H1 (cell line): ENCODE results near the gene AFF2. TPM values are rescaled to one million over a fixed set of nuclear protein-coding genes. Genes with fewer than 3 reads are reported as not detected.

Experiments used
- CTCF ChIA-PET: fragments of 300-600 bp; sonication (Branson Sonifier 250); formaldehyde crosslinking; loops from one replicate; lab custom pipeline; 2021; ENCODE audit not compliant: partially characterized antibody; lab: Charles Lee
- POLR2A ChIA-PET: fragments of 300-600 bp; sonication (Branson Sonifier 250); formaldehyde crosslinking; loops from one replicate; lab custom pipeline; 2021; ENCODE audit warnings: inconsistent platforms; ENCODE audit not compliant: partially characterized antibody; lab: Charles Lee
- DNase-seq, 2 experiments: peaks; one replicate each; pipeline versions ENCODE4 v3.0.0 to v3.0.0-alpha.2; 2010 to 2022; ENCODE audit warnings: low spot score in 2 of 2, low read depth in 1 of 2, mixed read lengths in 1 of 2
- FAIRE-seq: peaks from 2 replicates; lab custom pipeline; 2011; peaks lifted over from hg19 to GRCh38; lab: Jason Lieb, UNC
- H2AFZ ChIP-seq: 2 replicates; pipeline ENCODE4 v1.8.1; 2012; ENCODE audit warnings: low read length, inconsistent platforms
- H2AK5ac ChIP-seq: 2 replicates; pipeline ENCODE4 v1.6.1; 2013; ENCODE audit warnings: low read depth, low read length
- H2BK120ac ChIP-seq: replicated peaks from 2 replicates; pipeline ENCODE3; 2013; ENCODE audit warnings: low read depth, low read length, inconsistent platforms
- H2BK12ac ChIP-seq: 2 replicates; pipeline ENCODE4 v1.6.1; 2013; ENCODE audit warnings: low read depth, low read length
- H2BK15ac ChIP-seq: 2 replicates; pipeline ENCODE4 v1.6.1; 2013; ENCODE audit warnings: low read length
- H2BK20ac ChIP-seq: 2 replicates; pipeline ENCODE4 v1.6.1; 2013; ENCODE audit warnings: low read length
- H2BK5ac ChIP-seq: 2 replicates; pipeline ENCODE4 v1.6.1; 2013; ENCODE audit warnings: low read depth, low read length
- H3K14ac ChIP-seq: 2 replicates; pipeline ENCODE4 v1.6.1; 2013; ENCODE audit warnings: inconsistent platforms; ENCODE audit not compliant: insufficient read length
- H3K18ac ChIP-seq: 2 replicates; pipeline ENCODE4 v1.6.1; 2013; ENCODE audit warnings: low read length; ENCODE audit errors: extremely low read depth
- H3K23ac ChIP-seq: 2 replicates; pipeline ENCODE4 v1.6.1; 2013; ENCODE audit warnings: inconsistent platforms; ENCODE audit not compliant: insufficient read length
- H3K23me2 ChIP-seq: 2 replicates; pipeline ENCODE4 v1.6.1; 2013; ENCODE audit warnings: low read depth, low read length
- H3K27ac ChIP-seq: 2 replicates; pipeline ENCODE4 v1.6.1; 2011; ENCODE audit warnings: low read depth, low read length, inconsistent platforms
- H3K27me3 ChIP-seq, 4 experiments: replicated peaks in 1 of 4; 1 replicate in 1 of 4; 2 replicates in 3 of 4; pipeline versions ENCODE4 v1.6.1 to v1.8.1; 2011 to 2013; ENCODE audit warnings: low read length in 3 of 4, mild to moderate bottlenecking in 3 of 4, inconsistent platforms in 2 of 4, mixed read lengths in 2 of 4, moderate library complexity in 1 of 4; ENCODE audit not compliant: control insufficient read depth in 3 of 4, insufficient read depth in 3 of 4; ENCODE audit errors: extremely low read depth in 1 of 4
- H3K36me3 ChIP-seq, 4 experiments: 2 replicates each; pipeline versions ENCODE4 v1.6.1 to v1.8.1; 2011 to 2013; ENCODE audit warnings: mild to moderate bottlenecking in 4 of 4, low read length in 3 of 4, moderate library complexity in 2 of 4, control low read depth in 1 of 4, inconsistent platforms in 1 of 4; ENCODE audit not compliant: insufficient read depth in 4 of 4, control insufficient read depth in 2 of 4
- H3K4ac ChIP-seq: replicated peaks from 2 replicates; pipeline ENCODE3; 2013; ENCODE audit warnings: low read length, low read depth, mixed read lengths, inconsistent platforms; ENCODE audit not compliant: insufficient read length
- H3K4me1 ChIP-seq, 4 experiments: replicated peaks in 1 of 4; 1 replicate in 1 of 4; 2 replicates in 3 of 4; pipeline versions ENCODE4 v1.6.1 to v1.8.1; 2011 to 2013; ENCODE audit warnings: low read length in 3 of 4, inconsistent platforms in 2 of 4, mixed read lengths in 1 of 4; ENCODE audit not compliant: insufficient read depth in 4 of 4, control insufficient read depth in 3 of 4
- H3K4me2 ChIP-seq, 2 experiments: 2 replicates each; pipeline versions ENCODE4 v1.6.1 to v1.8.1; 2011 to 2013; ENCODE audit warnings: low read depth in 2 of 2, low read length in 2 of 2, control low read depth in 1 of 2, inconsistent platforms in 1 of 2, mild to moderate bottlenecking in 1 of 2; ENCODE audit not compliant: insufficient read depth in 1 of 2
- H3K4me3 ChIP-seq, 4 experiments: fragments of 200-600, 300-600 bp in 1 of 4; sonication (generic), shearing (Covaris generic), sonication (Bioruptor Twin) in 1 of 4; 2 replicates each; pipeline versions ENCODE4 v1.5.1 to v1.8.1; 2011 to 2016; ENCODE audit warnings: low read length in 4 of 4, low read depth in 3 of 4, control low read depth in 2 of 4, inconsistent platforms in 2 of 4, mild to moderate bottlenecking in 2 of 4, mixed read lengths in 1 of 4, moderate library complexity in 1 of 4; ENCODE audit not compliant: insufficient read depth in 2 of 4; ENCODE audit errors: extremely low read depth in 1 of 4
- H3K56ac ChIP-seq: replicated peaks from 2 replicates; pipeline ENCODE3; 2013; ENCODE audit warnings: low read depth, mild to moderate bottlenecking, mixed read lengths, low read length, inconsistent platforms; ENCODE audit not compliant: insufficient read length
- H3K79me1 ChIP-seq: 2 replicates; pipeline ENCODE4 v1.6.1; 2013; ENCODE audit warnings: low read depth, low read length, control low read depth
- H3K79me2 ChIP-seq, 2 experiments: 2 replicates each; pipeline versions ENCODE4 v1.6.1 to v1.8.1; 2012 to 2013; ENCODE audit warnings: low read length in 2 of 2, mild to moderate bottlenecking in 2 of 2, inconsistent platforms in 1 of 2; ENCODE audit not compliant: insufficient read depth in 2 of 2, control insufficient read depth in 1 of 2
- H3K9ac ChIP-seq, 4 experiments: replicated peaks in 1 of 4; 1 replicate in 1 of 4; 2 replicates in 3 of 4; pipeline versions ENCODE4 v1.6.1 to v1.8.1; 2011 to 2013; ENCODE audit warnings: low read depth in 3 of 4, low read length in 3 of 4, control low read depth in 2 of 4, mild to moderate bottlenecking in 2 of 4, moderate library complexity in 2 of 4, inconsistent platforms in 1 of 4; ENCODE audit errors: extremely low read depth in 1 of 4
- H3K9me3 ChIP-seq, 2 experiments: 2 replicates each; pipeline versions ENCODE4 v1.6.1 to v1.8.1; 2012 to 2013; ENCODE audit warnings: mild to moderate bottlenecking in 2 of 2, moderate library complexity in 2 of 2, control low read depth in 1 of 2, inconsistent platforms in 1 of 2, low read depth in 1 of 2, low read length in 1 of 2, mixed read lengths in 1 of 2; ENCODE audit not compliant: insufficient read depth in 2 of 2
- H4K20me1 ChIP-seq, 2 experiments: replicated peaks in 1 of 2; 2 replicates each; pipeline versions ENCODE3 to v1.8.1; 2011 to 2013; ENCODE audit warnings: inconsistent platforms in 2 of 2, low read length in 2 of 2, mild to moderate bottlenecking in 1 of 2; ENCODE audit not compliant: insufficient read depth in 2 of 2, control insufficient read depth in 1 of 2
- H4K5ac ChIP-seq: 2 replicates; pipeline ENCODE4 v1.6.1; 2013; ENCODE audit warnings: low read length, low read depth, mixed read lengths, inconsistent platforms; ENCODE audit not compliant: insufficient read length
- H4K8ac ChIP-seq: 2 replicates; pipeline ENCODE4 v1.8.0; 2013; ENCODE audit warnings: mild to moderate bottlenecking, moderate library complexity, low read length, inconsistent platforms; ENCODE audit not compliant: insufficient read depth; ENCODE audit errors: extremely low read depth
- H4K91ac ChIP-seq: replicated peaks from 2 replicates; pipeline ENCODE3; 2013; ENCODE audit warnings: low read length, mixed read lengths, inconsistent platforms; ENCODE audit not compliant: insufficient read length
- CEBPB ChIP-seq: IDR thresholded peaks from 2 replicates; pipeline ENCODE4 v1.6.1; 2012; ENCODE audit warnings: low read depth, low read length
- NANOG ChIP-seq: IDR thresholded peaks from 2 replicates; pipeline ENCODE4 v1.6.1; 2011; ENCODE audit warnings: low read length, low read depth, mild to moderate bottlenecking, inconsistent platforms; ENCODE audit not compliant: insufficient read depth, poor library complexity, severe bottlenecking
- SP2 ChIP-seq: IDR thresholded peaks from 2 replicates; pipeline ENCODE4 v1.6.1; 2012; ENCODE audit warnings: mild to moderate bottlenecking, low read length, inconsistent platforms
- USF2 ChIP-seq: IDR thresholded peaks from 2 replicates; pipeline ENCODE4 v1.6.1; 2011; ENCODE audit warnings: low read length, improper control_type of control experiment
- WGBS, 2 experiments: shearing (Covaris generic) in 1 of 2; methylation state at CpG; one replicate each; pipeline versions ENCODE4 v1.1.6 to v1.1.7; 2013 to 2015; ENCODE audit warnings: low lambda C conversion rate in 2 of 2, mixed read lengths in 2 of 2, inconsistent platforms in 1 of 2, low coverage in 1 of 2, missing lambda C conversion rate in 1 of 2; ENCODE audit not compliant: insufficient replicate concordance in 2 of 2, insufficient coverage in 1 of 2, insufficient read length in 1 of 2; ENCODE audit errors: extremely low coverage in 1 of 2, missing lambda C conversion rate in 1 of 2; 5-methylcytosine and 5-hydroxymethylcytosine counted together
- polyA plus RNA-seq, 7 experiments: library from polyadenylated mRNA; depleted of rRNA in 3 of 7; stranded (reverse) in 5 of 7; unstranded in 2 of 7; fragments of >200 nt in 5 of 7; fragments of 200-250 nt in 2 of 7; gene quantifications; 1 replicate in 5 of 7; 2 replicates in 1 of 7; 4 replicates in 1 of 7; pipeline versions ENCODE4 v1.2.1 to v1.2.3, GENCODE V29; 2011 to 2013; ENCODE audit warnings: missing spikeins in 2 of 7, mixed read lengths in 2 of 7
- total RNA-seq: library from RNA; stranded (reverse); fragmentation: NEBNext Ultra II Directional; extraction: Animal tissue kit (Norgen Biotek cat#: 25700); gene quantifications from 2 replicates; pipeline ENCODE4 v1.2.1, GENCODE V29; 2021
- TF ChIP-seq, protein P1 (sequence below): IDR thresholded peaks from 2 replicates; pipeline ENCODE4 v1.6.1; 2012; ENCODE audit warnings: low read length, inconsistent platforms

Gene AFF2
- total and polyA plus RNA-seq, 2 of the 8 experiments (the other 6 are each of a cell fraction or from before 2014, with no cell fraction given): 2.0 to 7.3 TPM

- no peak overlapping the region for H4K5ac ChIP-seq
- H3K79me2 ChIP-seq: no peaks in the 10 kb centered on the region
- no peak overlapping the region for H2AK5ac ChIP-seq
- DNase-seq (no peak), FAIRE-seq (no peak)
- no peak overlapping the region for H2AFZ ChIP-seq
- no peaks in the 10 kb centered on the region for H3K23me2 ChIP-seq
- no peaks in the 10 kb centered on the region for H3K27me3 ChIP-seq
- H3K36me3 ChIP-seq: no peaks in the 10 kb centered on the region
- no peaks in the 10 kb centered on the region for H3K9me3 ChIP-seq
- TF ChIP-seq CEBPB: no peak
- TF ChIP-seq, protein P1, sequence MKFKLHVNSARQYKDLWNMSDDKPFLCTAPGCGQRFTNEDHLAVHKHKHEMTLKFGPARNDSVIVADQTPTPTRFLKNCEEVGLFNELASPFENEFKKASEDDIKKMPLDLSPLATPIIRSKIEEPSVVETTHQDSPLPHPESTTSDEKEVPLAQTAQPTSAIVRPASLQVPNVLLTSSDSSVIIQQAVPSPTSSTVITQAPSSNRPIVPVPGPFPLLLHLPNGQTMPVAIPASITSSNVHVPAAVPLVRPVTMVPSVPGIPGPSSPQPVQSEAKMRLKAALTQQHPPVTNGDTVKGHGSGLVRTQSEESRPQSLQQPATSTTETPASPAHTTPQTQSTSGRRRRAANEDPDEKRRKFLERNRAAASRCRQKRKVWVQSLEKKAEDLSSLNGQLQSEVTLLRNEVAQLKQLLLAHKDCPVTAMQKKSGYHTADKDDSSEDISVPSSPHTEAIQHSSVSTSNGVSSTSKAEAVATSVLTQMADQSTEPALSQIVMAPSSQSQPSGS: no peak
- no peak for TF ChIP-seq NANOG
- no peak for TF ChIP-seq SP2
- no peak for TF ChIP-seq USF2
- no peak overlapping the region for H2BK5ac ChIP-seq
- H3K56ac ChIP-seq: no peak overlapping the region
- H2BK120ac ChIP-seq: no peak overlapping the region
- no peak overlapping the region for H3K23ac ChIP-seq
- 0 out of 7 replicates have a peak, but pooled peaks cover 0 to 2% (median 0%) of the 10 kb centered on the region in 4 experiments for H3K4me1 ChIP-seq
- no peak overlapping the region for H3K4me3 ChIP-seq
- H2BK12ac ChIP-seq: no peak overlapping the region
- no peak overlapping the region for H2BK15ac ChIP-seq
- no peak overlapping the region for H3K4ac ChIP-seq
- no peak overlapping the region for H3K9ac ChIP-seq
- no peak overlapping the region for H2BK20ac ChIP-seq
- ChIA-PET CTCF (no interaction called here), POLR2A (no interaction called here)
- H3K4me2 ChIP-seq: no peak overlapping the region
- no peak overlapping the region for H3K14ac ChIP-seq
- WGBS, 2 experiments: 91% methylated on average over 4 of the region's 4 CpGs; no CpG with 5 or more reads in 1 of the 2 experiments
- H3K18ac ChIP-seq: no peak overlapping the region
- H4K8ac ChIP-seq: no peak overlapping the region
- H3K27ac ChIP-seq: no peak overlapping the region
- H3K79me1 ChIP-seq: no peaks in the 10 kb centered on the region
- no peaks in the 10 kb centered on the region for H4K20me1 ChIP-seq
- no peak overlapping the region for H4K91ac ChIP-seq
These were observed 313.6 kb downstream of the AFF2 start for GRCh38 chrX:148813967-148814366.
